HG02763 (cell line): Measurements from ENCODE around the gene RNF217.
"Not testable (repeated sequence)": the region's sequence is repeated elsewhere in the genome, so short reads cannot be mapped to it uniquely, and the experiment has no call there.

Source experiments
- ATAC-seq: cut with Tn5 transposase; IDR thresholded peaks from one replicate; pipeline ENCODE4 v1.9.1; 2021; ENCODE audit warnings: mild to moderate bottlenecking, moderate library complexity; ENCODE audit not compliant: unreplicated experiment

Gene RNF217, protein sequence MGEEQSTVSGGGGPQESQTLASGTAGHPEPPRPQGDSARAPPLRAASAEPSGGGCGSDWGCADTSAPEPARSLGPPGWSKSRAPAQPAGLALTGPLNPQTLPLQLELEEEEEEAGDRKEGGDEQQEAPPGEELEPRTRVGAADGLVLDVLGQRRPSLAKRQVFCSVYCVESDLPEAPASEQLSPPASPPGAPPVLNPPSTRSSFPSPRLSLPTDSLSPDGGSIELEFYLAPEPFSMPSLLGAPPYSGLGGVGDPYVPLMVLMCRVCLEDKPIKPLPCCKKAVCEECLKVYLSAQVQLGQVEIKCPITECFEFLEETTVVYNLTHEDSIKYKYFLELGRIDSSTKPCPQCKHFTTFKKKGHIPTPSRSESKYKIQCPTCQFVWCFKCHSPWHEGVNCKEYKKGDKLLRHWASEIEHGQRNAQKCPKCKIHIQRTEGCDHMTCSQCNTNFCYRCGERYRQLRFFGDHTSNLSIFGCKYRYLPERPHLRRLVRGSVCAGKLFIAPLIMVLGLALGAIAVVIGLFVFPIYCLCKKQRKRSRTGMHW

DNA sequence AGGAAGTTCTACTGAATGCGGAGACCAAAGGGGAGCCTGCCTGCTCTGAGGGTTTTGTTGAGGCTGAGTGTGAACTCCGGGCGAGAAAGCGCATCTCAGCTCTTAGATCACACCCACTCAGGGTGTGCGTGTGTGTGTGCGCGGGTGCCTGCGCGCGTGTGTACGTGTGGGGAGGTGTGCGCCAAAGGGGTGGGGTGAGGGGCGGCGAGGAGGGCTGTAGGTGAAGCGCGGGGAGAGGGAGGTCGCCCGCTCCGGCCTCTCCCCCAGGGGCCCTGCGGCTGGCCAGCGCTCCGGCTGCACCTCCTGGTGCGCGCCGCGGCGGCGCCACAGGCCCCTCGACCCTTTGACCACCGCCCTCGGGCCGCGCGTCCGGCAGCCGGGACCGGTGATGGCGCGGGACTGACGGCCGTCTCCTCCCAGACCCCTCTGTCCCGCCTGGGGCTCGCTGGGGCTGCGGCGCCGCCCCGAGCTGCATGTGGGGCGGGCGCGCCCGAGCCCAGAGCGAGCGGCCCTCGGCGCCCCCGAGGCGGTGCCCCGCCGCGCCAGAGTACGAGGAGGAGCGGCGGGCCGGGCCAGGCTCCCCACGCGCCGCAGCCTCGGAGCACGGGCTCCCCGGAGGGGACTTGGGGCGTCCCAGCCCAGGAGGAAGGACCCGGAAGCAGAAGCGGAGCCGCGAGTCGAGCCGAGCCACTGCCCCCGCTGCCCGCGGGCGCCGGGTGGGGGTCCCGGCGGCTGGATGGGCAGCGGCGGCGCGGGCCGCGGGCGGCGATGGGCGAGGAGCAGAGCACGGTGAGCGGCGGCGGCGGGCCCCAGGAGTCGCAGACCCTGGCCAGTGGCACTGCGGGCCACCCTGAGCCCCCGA, at the start of gene RNF217:
Gene RNF217, plus strand, starts transcription at position 661 of the 862 bp plus-strand sequence. Its CDS starts 108 bp downstream, at position 769.
- ATAC-seq = no peak

DNA sequence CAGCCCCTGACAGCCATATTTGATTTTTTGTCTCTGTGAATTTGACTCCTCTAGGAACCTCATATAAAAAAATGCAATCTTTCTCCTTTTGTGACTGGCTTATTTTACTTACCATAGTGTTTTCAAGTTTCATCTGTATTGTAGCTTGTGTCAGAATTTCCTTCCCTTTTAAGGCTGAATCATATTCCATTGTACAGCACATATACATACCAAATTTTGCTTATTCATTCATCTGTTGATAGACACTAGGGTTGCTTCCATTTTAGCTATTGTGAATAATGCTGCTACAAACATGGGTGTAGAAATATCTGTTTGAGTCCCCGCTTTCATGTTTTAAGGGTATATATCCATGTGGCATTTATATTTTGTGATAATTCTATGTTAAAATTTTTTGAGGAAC, 49.2 kb upstream of the RNF217 start:
- ATAC-seq = no peak

DNA sequence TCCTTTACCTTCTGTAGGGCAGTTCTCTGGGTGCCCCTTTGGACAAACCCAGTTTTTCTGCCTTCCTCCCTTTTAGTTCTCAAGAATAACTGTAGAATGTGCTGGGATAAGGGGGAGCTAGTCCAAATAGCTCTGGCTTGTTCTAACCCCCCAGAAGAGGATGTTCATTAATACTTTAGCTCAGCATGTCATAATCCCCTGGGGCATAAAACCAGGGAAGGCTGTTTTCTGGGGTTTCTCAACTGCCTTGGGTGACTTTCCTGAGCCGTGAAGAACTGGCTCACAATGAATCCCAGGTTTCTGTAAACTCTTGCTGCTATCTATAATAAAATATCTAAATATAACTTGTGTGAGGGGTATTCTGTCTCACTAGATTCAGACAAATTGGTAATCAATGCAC, 44.5 kb upstream of the RNF217 start:
- no peak for ATAC-seq

DNA sequence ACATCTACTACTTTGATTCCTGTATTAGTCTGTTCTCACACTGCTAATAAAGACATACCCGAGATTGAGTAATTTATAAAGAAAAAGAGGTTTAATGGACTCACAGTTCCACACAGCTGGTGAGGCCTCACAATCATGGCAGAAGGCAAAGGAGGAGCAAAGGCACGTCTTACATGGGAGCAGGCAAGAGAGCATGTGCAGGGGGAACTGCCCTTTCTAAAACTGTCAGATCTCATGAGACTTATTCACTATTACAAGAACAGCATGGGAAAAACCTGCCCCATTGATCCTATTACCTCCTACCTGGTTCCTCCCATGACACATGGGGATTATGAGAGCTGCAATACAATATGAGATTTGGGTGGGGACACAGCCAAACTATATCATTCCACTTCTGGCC, 42.5 kb upstream of the RNF217 start:
- ATAC-seq = not testable (repeated sequence)

DNA sequence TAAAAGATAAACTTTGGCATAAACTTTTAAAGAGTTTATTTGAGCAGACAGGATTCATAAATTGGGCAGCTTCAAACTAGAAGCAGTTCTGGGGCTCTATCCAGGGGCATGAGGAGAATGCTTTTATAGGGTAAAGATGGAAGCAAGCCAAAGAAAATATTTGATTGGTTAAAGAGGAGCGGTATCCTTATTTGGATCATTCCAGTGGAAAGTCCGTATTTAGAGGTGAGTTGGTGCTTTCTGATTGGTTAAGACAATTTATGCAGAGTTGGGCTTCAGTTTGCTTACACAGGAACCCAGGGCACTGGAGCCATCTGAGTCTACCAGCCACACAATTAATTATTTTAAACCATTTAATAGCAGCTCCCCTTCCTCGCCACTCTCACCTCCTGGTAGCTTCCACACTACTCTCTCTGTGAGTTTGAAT, 37.9 kb upstream of the RNF217 start:
- ATAC-seq = no peak

DNA sequence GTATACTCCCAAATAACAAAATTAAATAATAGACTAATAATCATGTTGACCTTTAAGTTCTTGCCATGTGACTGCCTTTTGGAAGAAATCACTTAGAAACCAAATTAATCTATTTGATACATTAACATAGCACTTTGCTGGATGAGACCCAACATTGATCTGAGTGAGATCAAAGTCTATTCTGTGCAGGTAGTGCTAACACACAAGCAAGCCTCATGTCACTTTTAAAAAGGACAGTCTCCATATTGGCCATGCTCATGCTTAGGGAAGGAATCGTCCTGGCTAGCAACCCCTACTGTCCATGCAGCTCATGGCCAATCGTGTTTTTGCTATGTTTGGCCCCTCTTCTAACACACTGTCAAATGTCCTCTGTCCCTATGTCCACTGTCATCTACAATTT, 35.8 kb upstream of the RNF217 start:
- ATAC-seq = no peak

DNA sequence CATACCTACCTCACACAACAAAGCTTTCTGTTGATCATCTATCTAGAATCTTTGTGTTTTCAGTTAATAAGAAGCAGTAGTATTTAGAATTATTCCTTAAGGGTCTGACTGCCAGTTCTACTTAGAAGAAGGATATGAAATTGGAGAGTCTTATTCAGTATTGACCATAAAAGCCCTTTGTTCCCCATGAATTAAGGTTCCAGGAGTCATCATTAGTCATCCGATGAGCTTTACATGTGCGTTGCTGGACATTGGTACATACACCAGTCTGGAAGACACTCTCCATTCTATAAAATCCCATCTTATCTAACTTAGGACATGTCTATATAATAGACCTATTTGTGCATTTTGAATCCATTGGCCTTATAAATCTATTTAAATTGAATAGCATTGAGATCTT, 34.4 kb upstream of the RNF217 start:
- ATAC-seq = no peak

DNA sequence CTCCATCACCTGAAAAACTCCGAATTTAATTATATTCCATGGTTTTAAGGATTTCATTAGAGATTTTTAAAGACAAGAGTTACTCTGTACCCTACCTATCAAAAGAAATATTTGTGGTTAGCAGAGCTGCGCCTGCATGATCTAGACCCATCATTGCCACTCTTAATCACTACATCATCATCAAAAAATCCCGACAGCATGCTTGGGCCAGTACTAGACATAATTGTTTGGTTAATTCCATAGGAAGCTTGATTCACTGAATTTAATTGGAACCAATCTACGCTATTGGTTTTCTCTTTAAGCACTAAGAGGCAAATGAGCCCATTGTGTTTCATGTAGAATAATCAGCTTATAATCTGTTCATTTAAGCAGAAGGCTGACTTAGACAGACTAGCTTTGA, 33.4 kb upstream of the RNF217 start:
- no peak for ATAC-seq

DNA sequence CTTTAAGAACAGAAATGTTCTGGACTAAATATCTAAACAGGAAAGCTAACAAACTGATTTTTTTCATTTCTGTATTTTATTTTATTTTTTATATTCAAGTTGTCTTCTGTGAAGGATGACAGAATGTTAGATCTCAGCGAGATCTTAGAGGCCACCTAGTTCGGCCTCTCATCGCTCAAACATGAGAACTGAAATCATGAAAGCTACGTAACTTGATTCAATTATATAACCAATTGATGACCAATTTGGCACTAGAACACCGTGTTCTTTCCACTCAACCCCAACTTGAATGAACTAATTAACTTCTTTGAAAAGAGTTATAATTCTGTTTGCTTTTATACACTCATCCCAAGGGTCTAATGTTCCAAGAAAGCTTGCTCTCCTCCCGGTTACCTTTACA, 24.6 kb upstream of the RNF217 start:
- ATAC-seq = no peak

DNA sequence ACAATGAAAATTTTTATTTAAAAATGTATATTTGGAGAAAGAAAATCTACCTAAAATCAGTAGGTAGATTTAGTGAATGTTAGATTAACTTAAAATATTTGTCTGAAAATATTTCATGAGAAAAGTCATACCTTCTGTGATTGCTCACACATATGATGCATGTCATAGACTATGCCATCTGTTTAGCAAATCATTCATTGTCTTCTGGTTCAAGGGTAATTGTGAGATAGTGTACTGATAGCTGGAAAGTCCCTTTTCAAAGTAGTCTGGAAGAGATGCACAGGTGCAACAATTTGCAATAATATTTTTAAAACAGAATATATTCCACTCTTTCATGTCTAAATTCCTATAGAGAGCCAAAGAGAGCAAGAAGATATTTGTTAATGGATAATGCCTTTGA, 21.0 kb upstream of the RNF217 start:
- no peak for ATAC-seq

DNA sequence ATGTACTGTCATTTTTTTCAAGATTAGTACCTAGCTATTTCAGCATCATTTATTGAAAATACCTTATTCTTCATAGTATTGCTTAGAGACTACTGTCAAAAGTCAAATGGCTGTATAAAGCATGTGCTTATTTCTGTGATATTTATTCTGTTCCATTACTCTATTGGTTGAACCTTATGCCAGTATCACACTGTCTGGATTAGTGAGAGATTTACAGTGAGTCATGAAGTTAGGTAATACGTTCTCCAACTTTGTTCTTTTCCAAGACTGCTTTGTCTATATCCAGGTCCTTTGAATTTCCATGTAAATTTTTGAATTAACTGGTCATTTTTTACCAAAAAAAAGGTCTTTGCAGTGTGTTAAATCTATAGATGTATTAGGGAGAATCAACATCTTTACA, 18.6 kb upstream of the RNF217 start:
- ATAC-seq = no peak

DNA sequence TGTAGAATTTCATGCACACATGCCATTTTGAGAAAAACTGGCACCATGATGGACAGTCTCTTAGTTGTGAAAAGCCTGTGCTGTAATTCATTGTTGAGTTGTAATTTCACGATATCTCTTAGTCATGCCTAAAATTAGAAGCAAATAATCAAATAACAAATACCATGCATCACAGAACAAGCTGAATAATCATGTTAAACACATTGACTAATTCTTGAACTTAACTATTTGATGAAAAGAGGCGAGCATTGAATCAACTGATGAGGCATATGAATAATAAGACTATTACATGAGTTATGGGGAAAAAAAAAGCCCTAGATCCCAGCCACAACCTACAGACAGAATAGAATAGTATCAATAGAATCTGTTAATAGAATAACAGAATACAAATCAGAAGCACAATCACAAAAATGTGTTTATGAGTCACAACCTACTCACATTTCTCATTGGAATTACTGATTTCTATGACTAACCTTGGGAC, 14.2 kb upstream of the RNF217 start:
- no peak for ATAC-seq

DNA sequence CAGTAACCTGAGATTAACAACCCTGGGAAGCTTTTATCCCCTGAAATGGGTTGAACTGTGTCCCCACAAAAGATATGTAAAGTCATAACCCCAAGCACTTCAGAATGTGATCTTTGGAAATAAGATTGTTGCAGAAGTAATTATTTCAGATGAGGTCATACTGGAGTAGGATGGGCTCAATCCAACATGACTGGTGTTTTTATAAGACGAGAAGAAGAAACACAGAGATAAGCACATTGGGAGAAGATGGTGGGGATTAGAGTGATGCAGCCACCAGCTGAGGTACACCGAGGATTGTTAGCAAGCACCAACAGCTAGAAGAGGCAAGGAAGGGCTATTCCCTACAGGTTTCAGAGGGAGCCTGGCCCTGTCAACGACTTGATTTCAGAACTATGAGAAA, 12.5 kb upstream of the RNF217 start:
- ATAC-seq = no peak

DNA sequence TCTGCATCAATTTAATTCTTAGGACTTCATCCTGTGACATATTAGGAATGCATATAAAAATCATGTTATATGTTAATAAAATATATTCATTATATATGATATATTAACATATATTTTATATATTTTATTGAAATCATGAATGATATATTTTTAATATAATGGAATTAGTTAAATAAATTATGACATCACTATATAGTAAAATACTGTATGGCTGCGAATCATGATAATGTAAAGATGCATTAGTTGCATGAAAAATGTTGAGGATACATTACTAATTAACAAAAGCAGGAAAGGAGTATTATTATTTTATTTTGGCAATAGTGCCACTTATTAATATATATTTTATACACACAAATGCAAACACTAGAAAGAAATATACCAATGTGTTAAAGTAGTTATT, 8.4 kb upstream of the RNF217 start:
- ATAC-seq = no peak

DNA sequence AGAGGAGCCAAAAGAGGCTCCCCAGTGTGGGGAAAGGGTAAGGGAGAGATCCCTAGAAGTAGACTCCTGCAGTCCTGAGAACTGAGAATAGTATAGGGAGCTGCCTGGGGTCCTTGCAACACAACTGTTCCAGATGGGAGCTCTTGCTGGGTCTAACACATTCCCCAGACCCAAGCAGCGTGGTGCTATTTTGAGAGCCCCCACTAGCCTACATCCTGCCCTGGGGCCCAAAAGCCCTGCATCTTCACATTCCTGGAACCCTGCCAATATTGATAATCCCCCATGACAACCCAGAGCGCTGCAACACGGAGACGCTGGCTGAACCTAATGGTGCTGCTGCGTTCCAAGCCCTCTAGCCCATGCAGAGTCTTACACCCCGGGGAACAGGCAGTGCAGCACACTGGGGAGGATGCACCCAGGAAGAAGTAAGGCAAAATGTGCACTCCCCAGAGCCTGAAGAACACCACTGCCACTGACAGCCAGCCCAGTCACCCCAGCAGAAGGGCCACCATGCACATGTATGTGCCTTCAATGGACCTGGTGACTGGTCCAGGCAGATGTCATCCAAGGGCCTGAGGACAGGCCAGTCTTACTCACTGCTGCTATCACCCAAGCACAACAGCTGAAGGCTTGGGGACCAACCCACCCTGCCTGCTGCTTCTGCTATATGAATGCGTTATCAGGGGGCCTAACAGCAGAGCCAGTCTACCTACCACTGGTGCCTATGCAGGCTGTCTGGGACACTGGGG, 7.0 kb upstream of the RNF217 start:
- no peak for ATAC-seq

DNA sequence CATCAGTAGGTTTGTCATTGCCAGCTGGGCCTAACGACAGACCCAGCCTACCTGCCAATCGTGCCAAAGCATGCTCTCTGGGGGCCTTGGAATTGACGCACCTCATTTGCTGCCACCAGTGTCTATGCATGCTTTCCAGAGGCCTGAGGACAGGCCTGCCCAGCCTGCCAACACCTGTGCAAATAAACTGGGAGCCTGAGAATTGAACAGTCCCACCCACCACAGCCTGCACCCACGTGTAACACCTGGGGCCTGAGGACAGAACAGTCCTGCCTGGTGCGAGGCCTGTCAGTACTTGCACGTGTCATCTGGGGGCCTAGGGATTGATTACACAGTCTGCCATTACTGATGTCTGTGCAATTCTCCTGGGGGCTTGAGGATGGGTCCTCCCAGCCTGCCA, 6.2 kb upstream of the RNF217 start:
- ATAC-seq = no peak

DNA sequence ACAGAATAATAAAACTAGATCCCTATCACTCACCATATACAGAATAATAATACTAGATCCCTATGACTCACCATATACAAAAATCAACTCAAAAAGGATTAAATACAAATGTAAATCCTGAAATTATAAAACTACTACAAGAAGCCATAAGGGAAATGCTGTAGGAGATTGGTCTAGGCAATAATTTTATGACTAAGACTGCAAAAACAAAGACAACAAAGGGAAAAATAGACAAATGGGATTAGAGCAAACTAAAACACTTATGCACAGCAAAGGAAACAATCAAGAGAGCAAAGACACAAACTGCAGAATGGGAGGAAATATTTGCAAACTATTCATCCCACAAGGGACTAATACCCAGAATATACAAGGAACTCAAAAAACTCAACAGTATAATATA, 4.1 kb upstream of the RNF217 start:
- ATAC-seq = no peak

DNA sequence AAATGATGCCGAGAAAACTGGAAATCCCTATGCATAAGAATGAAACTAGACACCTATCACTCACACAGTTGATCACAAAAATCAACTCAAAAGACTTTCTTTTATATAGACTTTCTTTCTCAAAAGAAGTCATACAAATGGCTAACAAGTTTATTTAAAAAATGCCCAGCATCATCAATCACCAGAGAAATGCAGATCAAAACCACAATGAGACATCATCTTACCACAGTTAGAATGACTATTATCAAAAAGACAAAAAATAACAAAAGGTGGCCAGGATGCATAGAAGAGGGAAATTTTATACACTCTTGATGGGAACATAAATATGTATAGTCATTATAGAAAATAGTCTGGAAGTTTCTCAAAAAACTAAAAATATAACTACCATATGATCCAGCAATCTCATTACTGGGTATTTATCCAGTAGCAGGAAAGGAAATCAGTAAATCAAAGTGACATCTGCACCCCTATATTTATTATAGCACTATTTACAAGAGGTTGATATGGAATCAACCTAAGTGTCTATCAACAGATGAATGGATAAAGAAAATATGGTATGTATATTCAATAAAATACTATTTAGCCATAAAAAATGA, 3.4 kb upstream of the RNF217 start:
- no peak for ATAC-seq

DNA sequence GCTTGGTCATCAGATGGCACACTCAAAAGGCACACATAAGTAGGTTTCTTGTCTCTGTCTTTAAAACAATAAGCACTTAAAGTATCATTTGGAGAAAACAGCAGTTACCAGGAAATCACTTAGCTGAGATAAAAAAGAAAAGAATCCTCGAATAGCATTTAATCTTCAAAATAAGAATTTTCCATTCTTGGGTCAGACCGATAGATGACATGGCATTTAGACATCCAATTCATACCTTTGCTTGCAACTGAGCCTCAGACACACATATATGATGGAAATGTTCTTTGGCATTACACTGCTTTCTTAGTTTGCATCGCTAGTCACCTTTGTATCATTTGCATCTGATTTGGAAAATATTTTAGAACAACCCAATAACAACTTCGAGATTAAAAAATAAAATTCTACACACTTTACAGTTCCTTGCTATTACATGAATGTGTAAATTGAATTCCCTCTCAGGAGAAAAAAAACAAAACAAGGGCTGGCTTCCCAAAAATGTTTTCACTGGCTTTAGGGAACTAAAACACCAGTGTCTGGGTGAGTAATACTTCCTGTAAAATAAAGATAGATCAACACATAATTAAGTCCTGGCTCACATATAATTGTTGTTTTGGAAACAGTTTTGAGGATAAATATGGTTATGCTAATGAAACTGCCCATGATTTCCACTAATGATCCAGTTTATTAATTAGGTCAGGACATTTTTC, 1.3 kb upstream of the RNF217 start:
- ATAC-seq = no peak

DNA sequence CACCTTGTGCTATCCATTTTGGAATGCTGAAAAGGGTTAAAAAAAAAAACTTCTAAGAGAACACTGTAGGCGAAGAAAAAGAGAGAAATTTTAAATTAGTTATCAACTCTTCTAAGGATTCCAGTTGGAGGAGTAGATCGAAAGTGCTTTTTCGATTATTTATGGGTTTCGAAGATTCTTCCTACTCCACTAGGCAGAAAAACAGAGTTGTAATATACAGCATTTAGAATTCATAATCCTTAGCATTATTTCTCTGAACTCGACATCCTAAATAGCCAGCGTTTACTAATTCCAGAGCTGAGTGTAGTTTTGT, 817 bp upstream of the RNF217 start:
- no peak for ATAC-seq
